PC-3 (cell line): ENCODE measurements around the gene CYB5D1.

ENCODE experiments used
- CTCF ChIP-seq: fragments of 300-600 bp; sonication (generic); conservative IDR thresholded peaks from 2 replicates; pipeline ENCODE4 v1.5.1; 2017; ENCODE audit warnings: antibody characterized with exemption, low read depth, mild to moderate bottlenecking, low read length
- EZH2 ChIP-seq: fragments of 300-600 bp; sonication (generic); IDR thresholded peaks from one replicate; pipeline ENCODE4 v1.6.1; 2017; ENCODE audit warnings: antibody characterized with exemption, mild to moderate bottlenecking, low read length; ENCODE audit not compliant: unreplicated experiment

- TF ChIP-seq CTCF (no peak), EZH2 (no peak)
Measured at GRCh38 chr17:7834542-7834956, 23.3 kb upstream of the CYB5D1 start.
